Sigmoid colon (tissue), 7 donors: Measurements from ENCODE around the gene ZNF740. TPM values are rescaled to one million over a fixed set of nuclear protein-coding genes. Genes with fewer than 3 reads are reported as not detected.
A peak's percentile ranks its signal among the peaks of the same experiment; 100 is the strongest.

Experiments used
- DNase-seq: peaks from one replicate; pipeline ENCODE4 v3.0.0-alpha.2; 2019
- H3K27ac ChIP-seq, 4 donors: fragments of 200-600 bp; sonication (generic); one replicate each; pipeline ENCODE4 v1.5.1; 2016 to 2019; ENCODE audit warnings: mild to moderate bottlenecking in 1 of 4
- H3K27me3 ChIP-seq, 3 donors: fragments of 200-600 bp; sonication (generic); one replicate each; pipeline ENCODE4 v1.5.1; 2019; ENCODE audit warnings: mild to moderate bottlenecking in 1 of 3
- H3K36me3 ChIP-seq, 4 donors: fragments of 200-600 bp; sonication (generic); one replicate each; pipeline ENCODE4 v1.5.1; 2016 to 2019
- H3K4me1 ChIP-seq, 4 donors: fragments of 200-600 bp; sonication (generic); one replicate each; pipeline ENCODE4 v1.5.1; 2017 to 2019
- H3K4me3 ChIP-seq, 4 donors: fragments of 200-600 bp; sonication (generic); one replicate each; pipeline ENCODE4 v1.5.1; 2017 to 2019; ENCODE audit warnings: mild to moderate bottlenecking in 2 of 4, moderate library complexity in 1 of 4
- H3K9me3 ChIP-seq, 4 donors: fragments of 200-600 bp in 3 of 4; sonication (generic) in 3 of 4; one replicate each; pipeline versions ENCODE4 v1.5.1 to v1.6.1; 2013 to 2019
- CTCF ChIP-seq, 4 experiments: fragments of 450-650 bp in 3 of 4; fragments of 200-600 bp in 1 of 4; IDR thresholded peaks; one replicate each; pipeline ENCODE4 v1.5.1; 2016 to 2019; ENCODE audit warnings: antibody characterized with exemption in 4 of 4, mild to moderate bottlenecking in 3 of 4, moderate library complexity in 2 of 4
- EP300 ChIP-seq, 4 donors: sonication (generic); formaldehyde crosslinking; IDR thresholded peaks; one replicate each; pipeline ENCODE4 v1.6.1; 2017; ENCODE audit warnings: antibody characterized with exemption in 4 of 4
- POLR2A ChIP-seq, 2 donors: fragments of 450-650 bp; IDR thresholded peaks; one replicate each; pipeline ENCODE4 v1.6.1; 2016; ENCODE audit warnings: antibody characterized with exemption in 2 of 2, mild to moderate bottlenecking in 2 of 2, moderate library complexity in 2 of 2
- POLR2AphosphoS5 ChIP-seq, 4 donors: sonication (generic); formaldehyde crosslinking; IDR thresholded peaks; one replicate each; pipeline ENCODE4 v1.6.1; 2017; ENCODE audit warnings: antibody characterized with exemption in 4 of 4
- WGBS, 2 donors: extraction: QIAGEN DNeasy Blood & Tissue Kit; methylation state at CpG; one replicate each; pipeline ENCODE4 v1.1.7; 2013; 5-methylcytosine and 5-hydroxymethylcytosine counted together
- intact Hi-C: fragments of 100-400 bp; cut with DNase I; formaldehyde crosslinking; loops from one replicate; pipeline ENCODE4 v1.15.1; 2023
- polyA plus RNA-seq, 3 donors: library from polyadenylated mRNA; stranded (reverse); fragments of 200-250 nt; gene quantifications; one replicate each; pipeline ENCODE4 v1.2.3, GENCODE V29; 2013
- total RNA-seq, 4 donors: library from RNA; depleted of rRNA; stranded (reverse); fragments of >200 nt; gene quantifications; one replicate each; pipeline ENCODE4 v1.1.0, GENCODE V29; 2016
- donor health status: healthy with polysubstance abuse.
- donor health status: Bipolar disorder and iron deficiency.
- donor health status: healthy.

The ZNF740 gene
- total and polyA plus RNA-seq, 7 donors = 2.3 to 16.6 (median 12.0) TPM

GRCh38 chr12:53205747-53206419 lies 25.4 kb downstream of the ZNF740 start:
- Histone ChIP-seq H3K27me3 (no peaks in the 10 kb centered on the region), H3K4me1 (peaks cover 0 to 17% (median 10%) of the 10 kb centered on the region in 4 donors), H3K4me3 (no peak overlapping the region), H3K27ac (no peak overlapping the region), H3K9me3 (no peaks in the 10 kb centered on the region), H3K36me3 (peaks cover 3 to 12% (median 6%) of the 10 kb centered on the region in 4 donors)
- 48 to 78% methylated on average over 7 of the region's 7 CpGs for WGBS, 2 donors
- no peak for DNase-seq
- intact Hi-C loops = no loop called here
- TF ChIP-seq CTCF (IDR thresholded peaks at IDR 0.05) (no peak), POLR2AphosphoS5 (IDR thresholded peaks at IDR 0.05) (no peak), POLR2A (IDR thresholded peaks at IDR 0.05) (no peak), EP300 (IDR thresholded peaks at IDR 0.05) (no peak)

- intact Hi-C loops = no loop called here
- WGBS, 2 donors = 5 to 20% methylated on average over 5 of the region's 5 CpGs
- TF ChIP-seq POLR2A (IDR thresholded peaks at IDR 0.05) (no peak), POLR2AphosphoS5 (IDR thresholded peaks at IDR 0.05) (no peak), EP300 (IDR thresholded peaks at IDR 0.05) (no peak), CTCF (IDR thresholded peaks at IDR 0.05) (no peak)
These were observed 26.5 kb downstream of the ZNF740 start, which contains the start of gene ITGB7 for GRCh38 chr12:53207042-53207441. ITGB7 (minus strand) TSS chr12:53207251; CDS start chr12:53200443, 6,808 bp downstream.

DNA sequence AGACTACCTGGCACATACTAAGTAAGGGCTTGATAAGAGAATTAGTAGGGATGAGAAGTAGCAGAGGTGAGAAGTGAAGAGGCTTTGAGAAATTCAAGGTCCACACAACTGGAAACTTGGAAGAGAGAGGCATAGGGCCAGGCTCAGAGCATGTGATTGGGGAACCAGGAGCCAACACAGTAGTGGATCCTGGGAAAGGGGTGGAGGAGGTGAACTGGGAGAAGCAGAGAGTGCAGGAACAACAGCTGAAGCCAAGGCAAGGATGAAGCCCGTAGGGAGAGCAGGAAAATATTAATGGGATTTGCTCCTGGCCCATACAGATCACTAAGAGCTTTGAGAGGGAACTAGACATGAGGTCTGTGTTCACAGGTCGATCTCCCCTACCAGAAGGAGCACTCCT lies 27.9 kb downstream of the ZNF740 start:
- WGBS, 2 donors = 63 to 80% methylated on average over 2 of the region's 2 CpGs

More at GRCh38 chr12:53207042-53207441, 26.5 kb downstream of the ZNF740 start, which contains the start of gene ITGB7:
- Histone ChIP-seq H3K4me3 (no peak within 1 kb of the TSS), H3K36me3 (peaks cover 13 to 24% (median 18%) of the 10 kb centered on the region in 4 donors), H3K9me3 (no peaks in the 10 kb centered on the region), H3K4me1 (peaks cover 0 to 17% (median 10%) of the 10 kb centered on the region in 4 donors), H3K27me3 (no peaks in the 10 kb centered on the region), H3K27ac (peak within 1 kb of the TSS in 1 of 4 donors; percentile 36)
- no peak for DNase-seq

GRCh38 chr12:53208877-53209463 lies 28.4 kb downstream of the ZNF740 start:
- Histone ChIP-seq H3K27ac (peak overlapping the region in 3 of 4 donors; percentile 29 to 44 (median 39)), H3K27me3 (no peaks in the 10 kb centered on the region), H3K4me3 (no peak overlapping the region), H3K4me1 (peaks cover 0 to 22% (median 13%) of the 10 kb centered on the region in 4 donors), H3K9me3 (no peaks in the 10 kb centered on the region), H3K36me3 (peaks cover 30 to 43% (median 34%) of the 10 kb centered on the region in 4 donors)
- TF ChIP-seq POLR2AphosphoS5 (IDR thresholded peaks at IDR 0.05) = no peak
- no peak for TF ChIP-seq EP300 (IDR thresholded peaks at IDR 0.05)
- TF ChIP-seq CTCF (IDR thresholded peaks at IDR 0.05) = no peak
- no peak for TF ChIP-seq POLR2A (IDR thresholded peaks at IDR 0.05)
- intact Hi-C loops = no loop called here
- 42 to 63% methylated on average over 7 of the region's 7 CpGs for WGBS, 2 donors
- no peak for DNase-seq

More for the DNA sequence above, 27.9 kb downstream of the ZNF740 start:
- H3K9me3 ChIP-seq = no peaks in the 10 kb centered on the region
- H3K4me3 ChIP-seq = no peak overlapping the region
- H3K36me3 ChIP-seq = peaks cover 25 to 38% (median 29%) of the 10 kb centered on the region in 4 donors
- H3K27me3 ChIP-seq = no peaks in the 10 kb centered on the region
- H3K27ac ChIP-seq = peak overlapping the region in 3 of 4 donors; percentile 29 to 44 (median 39)
- DNase-seq = peak; percentile 79
- no peak for TF ChIP-seq POLR2A (IDR thresholded peaks at IDR 0.05)
- intact Hi-C loops = no loop called here
- peaks cover 0 to 19% (median 11%) of the 10 kb centered on the region in 4 donors for H3K4me1 ChIP-seq

GRCh38 chr12:53210843-53211242 lies 30.3 kb downstream of the ZNF740 start:
- 70 to 84% methylated on average over 4 of the region's 4 CpGs for WGBS, 2 donors
- H3K9me3 ChIP-seq = no peaks in the 10 kb centered on the region
- no peaks in the 10 kb centered on the region for H3K27me3 ChIP-seq
- no peak for TF ChIP-seq POLR2AphosphoS5 (IDR thresholded peaks at IDR 0.05)
- no peak for TF ChIP-seq CTCF (IDR thresholded peaks at IDR 0.05)
- no peak for TF ChIP-seq EP300 (IDR thresholded peaks at IDR 0.05)
- no peak for TF ChIP-seq POLR2A (IDR thresholded peaks at IDR 0.05)
- no peak overlapping the region for H3K4me3 ChIP-seq
- H3K27ac ChIP-seq = no peak overlapping the region
- intact Hi-C loops = no loop called here
- H3K4me1 ChIP-seq = peaks cover 0 to 40% (median 28%) of the 10 kb centered on the region in 4 donors
- no peak for DNase-seq
- H3K36me3 ChIP-seq = peaks cover 42 to 60% (median 47%) of the 10 kb centered on the region in 4 donors
